ENCODE measurements around the gene RNU7-1. TPM values are rescaled to one million over a fixed set of nuclear protein-coding genes. Genes with fewer than 3 reads are reported as not detected.

The RNU7-1 gene
- polyA plus RNA-seq, 4 donors: 3.8 to 10.0 TPM; not detected in 2

DNA sequence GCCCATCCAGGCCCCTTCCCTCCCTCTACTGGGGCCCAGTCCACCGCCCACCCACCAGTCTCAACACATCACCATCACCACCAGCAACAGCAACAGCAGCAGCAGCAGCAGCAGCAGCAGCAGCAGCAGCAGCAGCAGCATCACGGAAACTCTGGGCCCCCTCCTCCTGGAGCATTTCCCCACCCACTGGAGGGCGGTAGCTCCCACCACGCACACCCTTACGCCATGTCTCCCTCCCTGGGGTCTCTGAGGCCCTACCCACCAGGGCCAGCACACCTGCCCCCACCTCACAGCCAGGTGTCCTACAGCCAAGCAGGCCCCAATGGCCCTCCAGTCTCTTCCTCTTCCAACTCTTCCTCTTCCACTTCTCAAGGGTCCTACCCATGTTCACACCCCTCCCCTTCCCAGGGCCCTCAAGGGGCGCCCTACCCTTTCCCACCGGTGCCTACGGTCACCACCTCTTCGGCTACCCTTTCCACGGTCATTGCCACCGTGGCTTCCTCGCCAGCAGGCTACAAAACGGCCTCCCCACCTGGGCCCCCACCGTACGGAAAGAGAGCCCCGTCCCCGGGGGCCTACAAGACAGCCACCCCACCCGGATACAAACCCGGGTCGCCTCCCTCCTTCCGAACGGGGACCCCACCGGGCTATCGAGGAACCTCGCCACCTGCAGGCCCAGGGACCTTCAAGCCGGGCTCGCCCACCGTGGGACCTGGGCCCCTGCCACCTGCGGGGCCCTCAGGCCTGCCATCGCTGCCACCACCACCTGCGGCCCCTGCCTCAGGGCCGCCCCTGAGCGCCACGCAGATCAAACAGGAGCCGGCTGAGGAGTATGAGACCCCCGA lies 6.8 kb upstream of the RNU7-1 start:
- DNase-seq (ENCODE audit: low read depth in 4 of 4, low spot score in 3 of 4): no peak

- peak; percentile 88 to 91 (median 90) for DNase-seq (ENCODE audit: low read depth in 4 of 4, low spot score in 3 of 4)
Measured at GRCh38 chr12:6937481-6938352, 5.9 kb upstream of the RNU7-1 start.

DNA sequence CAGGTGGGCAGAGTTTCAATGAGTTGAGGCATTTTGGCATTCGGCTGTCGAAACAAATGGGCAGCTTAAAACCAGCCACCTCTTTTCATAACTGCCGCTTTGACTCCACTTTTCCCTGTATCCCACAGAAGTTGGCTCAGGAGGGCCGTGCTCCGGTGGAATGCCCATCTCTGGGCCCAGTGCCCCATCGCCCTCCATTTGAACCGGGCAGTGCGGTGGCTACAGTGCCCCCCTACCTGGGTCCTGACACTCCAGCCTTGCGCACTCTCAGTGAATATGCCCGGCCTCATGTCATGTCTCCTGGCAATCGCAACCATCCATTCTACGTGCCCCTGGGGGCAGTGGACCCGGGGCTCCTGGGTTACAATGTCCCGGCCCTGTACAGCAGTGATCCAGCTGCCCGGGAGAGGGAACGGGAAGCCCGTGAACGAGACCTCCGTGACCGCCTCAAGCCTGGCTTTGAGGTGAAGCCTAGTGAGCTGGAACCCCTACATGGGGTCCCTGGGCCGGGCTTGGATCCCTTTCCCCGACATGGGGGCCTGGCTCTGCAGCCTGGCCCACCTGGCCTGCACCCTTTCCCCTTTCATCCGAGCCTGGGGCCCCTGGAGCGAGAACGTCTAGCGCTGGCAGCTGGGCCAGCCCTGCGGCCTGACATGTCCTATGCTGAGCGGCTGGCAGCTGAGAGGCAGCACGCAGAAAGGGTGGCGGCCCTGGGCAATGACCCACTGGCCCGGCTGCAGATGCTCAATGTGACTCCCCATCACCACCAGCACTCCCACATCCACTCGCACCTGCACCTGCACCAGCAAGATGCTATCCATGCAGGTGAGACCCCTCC lies 5.0 kb upstream of the RNU7-1 start:
- no peak for DNase-seq (ENCODE audit: low read depth in 4 of 4, low spot score in 3 of 4)

DNA sequence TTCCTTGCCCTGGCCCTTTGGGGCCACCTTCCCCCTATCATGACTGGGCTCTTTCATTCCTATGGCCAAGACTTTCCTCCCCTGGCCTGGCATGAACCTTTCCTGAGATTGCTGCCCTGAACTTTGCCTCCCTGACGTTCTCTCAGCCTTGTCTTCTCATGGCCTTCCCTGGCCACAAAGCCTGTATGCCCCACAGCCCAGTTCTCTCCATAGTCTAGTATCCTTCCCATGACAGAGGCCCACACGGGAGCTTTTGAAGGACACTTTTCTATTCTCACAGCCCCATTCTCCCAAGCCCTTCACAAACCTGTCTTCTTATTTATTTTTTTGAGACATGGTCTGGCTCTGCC lies 4.5 kb upstream of the RNU7-1 start:
- DNase-seq (ENCODE audit: low read depth in 4 of 4, low spot score in 3 of 4): no peak

- DNase-seq (ENCODE audit: low read depth in 4 of 4, low spot score in 3 of 4): no peak
Measured at GRCh38 chr12:6941267-6941666, 2.3 kb upstream of the RNU7-1 start.

GRCh38 chr12:6941782-6942181 lies 1.8 kb upstream of the RNU7-1 start:
- DNase-seq (ENCODE audit: low read depth in 4 of 4, low spot score in 3 of 4): no peak

DNA sequence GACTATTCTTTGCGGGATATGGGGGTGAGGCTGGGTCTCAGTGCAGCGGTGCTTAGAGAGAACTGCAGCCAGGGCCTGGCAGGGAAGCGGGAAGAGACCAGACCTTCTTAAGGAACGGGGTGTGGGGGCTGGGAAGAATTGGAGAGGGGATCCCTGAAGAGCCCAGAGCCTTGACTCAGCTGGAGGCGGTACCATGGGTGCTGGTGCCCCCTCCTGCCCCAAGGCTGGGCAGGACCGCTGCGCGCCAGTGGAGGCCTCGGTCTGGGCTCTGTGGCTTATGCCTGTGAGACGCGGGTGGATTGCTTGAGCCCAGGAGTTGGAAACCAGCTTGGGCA lies 1.3 kb upstream of the RNU7-1 start:
- no peak for DNase-seq (ENCODE audit: low read depth in 4 of 4, low spot score in 3 of 4)

GRCh38 chr12:6943389-6943721 lies 261 bp upstream of the RNU7-1 start:
- DNase-seq (ENCODE audit: low read depth in 4 of 4, low spot score in 3 of 4): peak in 3 of 4 donors; percentile 80 to 85 (median 83)

- DNase-seq (ENCODE audit: low read depth in 4 of 4, low spot score in 3 of 4): peak in 3 of 4 donors; percentile 81 to 88 (median 87)
Measured at GRCh38 chr12:6944381-6945186, 968 bp downstream of the RNU7-1 start.

DNA sequence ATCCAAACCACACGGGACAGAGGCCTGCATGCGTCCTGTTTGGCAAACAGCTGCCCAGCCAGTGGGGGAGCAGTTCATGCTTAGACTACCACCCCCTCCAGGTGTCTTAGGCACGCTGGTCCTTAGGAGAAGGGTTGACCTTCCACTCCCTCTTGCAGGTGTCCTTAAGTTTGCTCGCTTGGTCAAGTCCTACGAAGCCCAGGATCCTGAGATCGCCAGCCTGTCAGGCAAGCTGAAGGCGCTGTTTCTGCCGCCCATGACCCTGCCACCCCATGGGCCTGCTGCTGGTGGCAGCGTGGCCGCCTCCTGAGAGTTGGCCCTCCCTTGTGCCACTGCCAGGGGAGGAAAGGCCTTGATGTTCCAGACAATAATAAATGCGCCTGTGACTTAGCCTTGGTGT lies 2.0 kb downstream of the RNU7-1 start:
- DNase-seq (ENCODE audit: low read depth in 4 of 4, low spot score in 3 of 4): no peak

DNA sequence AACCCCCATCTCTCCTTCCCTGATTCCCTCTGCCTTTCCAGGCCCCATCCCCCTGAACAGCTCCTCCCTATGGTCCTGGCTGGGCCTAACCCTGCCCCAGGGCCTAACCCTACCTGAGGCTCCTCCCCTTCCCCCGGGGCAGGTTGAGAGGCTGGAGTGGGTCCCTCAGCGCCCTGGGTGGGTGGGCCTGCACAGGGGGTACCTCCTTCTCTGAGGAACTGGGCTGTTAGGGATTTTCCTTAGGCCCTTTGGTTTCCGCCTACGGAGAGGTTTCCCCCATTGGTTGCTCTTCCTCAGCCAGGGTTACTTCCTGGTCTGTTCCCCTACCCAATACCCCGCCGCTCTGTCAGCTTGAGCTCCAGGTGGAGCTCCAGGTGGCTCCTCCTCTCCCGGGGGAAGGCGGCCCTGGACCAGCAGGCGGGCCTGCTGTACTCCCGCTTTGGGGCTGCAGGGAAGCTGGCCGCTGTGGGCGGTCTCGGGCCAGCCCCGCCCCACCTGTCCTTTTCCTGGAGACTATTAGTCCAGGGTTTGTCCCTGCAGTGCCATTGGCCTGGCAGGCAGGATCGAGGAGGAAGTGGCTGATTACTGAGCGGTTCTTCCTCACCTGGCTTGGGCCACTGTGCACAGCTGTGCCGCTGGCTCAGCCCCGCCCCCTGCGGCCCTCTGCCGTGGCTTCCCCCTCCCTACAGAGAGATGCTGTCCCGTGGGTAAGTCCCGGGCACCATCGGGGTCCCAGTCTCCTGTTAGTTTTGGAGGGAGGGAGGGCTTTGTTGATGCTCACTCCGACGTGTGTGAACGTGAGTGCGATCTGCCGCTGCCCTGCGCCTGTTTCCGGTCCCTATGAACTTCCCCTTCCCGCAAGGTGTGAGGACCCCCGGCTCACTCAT lies 2.7 kb downstream of the RNU7-1 start:
- peak in 1 of 4 donors; percentile 80 for DNase-seq (ENCODE audit: low read depth in 4 of 4, low spot score in 3 of 4)

GRCh38 chr12:6946920-6947374 lies 3.3 kb downstream of the RNU7-1 start:
- DNase-seq (ENCODE audit: low read depth in 4 of 4, low spot score in 3 of 4): no peak

GRCh38 chr12:6947615-6948014 lies 4.0 kb downstream of the RNU7-1 start:
- no peak for DNase-seq (ENCODE audit: low read depth in 4 of 4, low spot score in 3 of 4)

- no peak for DNase-seq (ENCODE audit: low read depth in 4 of 4, low spot score in 3 of 4)
Measured at GRCh38 chr12:6948873-6949594, 5.4 kb downstream of the RNU7-1 start.

- no peak for DNase-seq (ENCODE audit: low read depth in 4 of 4, low spot score in 3 of 4)
Measured at GRCh38 chr12:6950401-6950801, 6.8 kb downstream of the RNU7-1 start.

GRCh38 chr12:6950811-6951540 lies 7.4 kb downstream of the RNU7-1 start, which contains the start of gene PTPN6:
Gene PTPN6 (plus strand): TSS chr12:6951356. CDS start chr12:6951513, 157 bp downstream.
- no peak for DNase-seq (ENCODE audit: low read depth in 4 of 4, low spot score in 3 of 4)

DNA sequence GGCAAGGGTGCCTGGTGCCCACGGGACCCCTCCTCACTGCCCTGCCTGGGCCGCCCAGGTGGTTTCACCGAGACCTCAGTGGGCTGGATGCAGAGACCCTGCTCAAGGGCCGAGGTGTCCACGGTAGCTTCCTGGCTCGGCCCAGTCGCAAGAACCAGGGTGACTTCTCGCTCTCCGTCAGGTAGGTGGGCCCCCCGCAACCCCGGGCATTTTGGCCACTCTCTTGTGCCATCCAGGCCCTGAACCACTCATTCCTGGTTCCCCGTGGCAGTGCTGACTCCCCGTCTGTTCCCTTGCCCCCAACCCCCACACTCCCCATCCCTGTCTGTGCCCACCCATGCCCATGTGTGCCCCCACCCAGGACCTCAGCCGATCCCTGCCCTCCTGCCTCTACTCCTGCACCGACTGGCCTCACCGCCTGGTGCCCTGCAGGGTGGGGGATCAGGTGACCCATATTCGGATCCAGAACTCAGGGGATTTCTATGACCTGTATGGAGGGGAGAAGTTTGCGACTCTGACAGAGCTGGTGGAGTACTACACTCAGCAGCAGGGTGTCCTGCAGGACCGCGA lies 8.0 kb downstream of the RNU7-1 start:
- no peak for DNase-seq (ENCODE audit: low read depth in 4 of 4, low spot score in 3 of 4)

Measured in right renal pelvis (tissue), 4 donors.